Activated naive CD8-positive, alpha-beta T cell treated with anti-CD3 and anti-CD28 coated beads, Interleukin-2, amount 50 U/mL, for 24 hours (primary cell): ENCODE measurements around the gene EIF6.
"Not testable (repeated sequence)": the region's sequence is repeated elsewhere in the genome, so short reads cannot be mapped to it uniquely, and the experiment has no call there.

Source experiments
- ATAC-seq: fragments of 150-1000 bp; cut with Tn5 transposase; one replicate; pipeline ENCODE4 v1.10.0; 2021
- DNase-seq: peaks from one replicate; pipeline ENCODE4 v3.0.0; 2021
- H3K27ac Mint-ChIP-seq: one replicate; pipeline ENCODE4 v1.8.0; 2021; ENCODE audit warnings: mild to moderate bottlenecking, mixed read lengths
- H3K27me3 Mint-ChIP-seq: one replicate; pipeline ENCODE4 v1.8.0; 2021; ENCODE audit warnings: mixed read lengths
- H3K36me3 Mint-ChIP-seq: one replicate; pipeline ENCODE4 v1.8.0; 2021; ENCODE audit warnings: low read depth, mixed read lengths
- H3K4me1 Mint-ChIP-seq: one replicate; pipeline ENCODE4 v1.8.0; 2021; ENCODE audit warnings: mixed read lengths
- H3K4me3 Mint-ChIP-seq: one replicate; pipeline ENCODE4 v1.8.0; 2021; ENCODE audit warnings: mild to moderate bottlenecking, moderate library complexity, mixed read lengths
- H3K9me3 Mint-ChIP-seq: one replicate; pipeline ENCODE4 v1.8.0; 2021; ENCODE audit warnings: mixed read lengths

The EIF6 gene

GRCh38 chr20:35318502-35319157 is 34.1 kb upstream of the EIF6 start:
- no peak for DNase-seq
- Mint-ChIP-seq H3K27me3 (no peaks in the 10 kb centered on the region), H3K4me3 (no peak overlapping the region), H3K4me1 (peaks cover 37% of the 10 kb centered on the region), H3K27ac (peak overlapping the region; percentile 43), H3K9me3 (no peaks in the 10 kb centered on the region), H3K36me3 (peaks cover 7% of the 10 kb centered on the region)
- ATAC-seq = peak; percentile 52

GRCh38 chr20:35317416-35318210 is 33.0 kb upstream of the EIF6 start:
- H3K4me3 Mint-ChIP-seq = no peak overlapping the region
- DNase-seq (no peak), ATAC-seq (no peak)
- no peak overlapping the region for H3K27ac Mint-ChIP-seq
- H3K27me3 Mint-ChIP-seq = no peaks in the 10 kb centered on the region
- peaks cover 32% of the 10 kb centered on the region for H3K4me1 Mint-ChIP-seq
- H3K36me3 Mint-ChIP-seq = peaks cover 9% of the 10 kb centered on the region
- no peaks in the 10 kb centered on the region for H3K9me3 Mint-ChIP-seq

- H3K36me3 Mint-ChIP-seq = peaks cover 13% of the 10 kb centered on the region
- ATAC-seq = no peak
- H3K27me3 Mint-ChIP-seq = no peaks in the 10 kb centered on the region
Measured at GRCh38 chr20:35316086-35316485, 31.5 kb upstream of the EIF6 start.

GRCh38 chr20:35315632-35316020 is 31.1 kb upstream of the EIF6 start:
- H3K27ac Mint-ChIP-seq, H3K9me3 Mint-ChIP-seq, ATAC-seq, DNase-seq, H3K27me3 Mint-ChIP-seq, H3K4me3 Mint-ChIP-seq: not testable (repeated sequence)
- Mint-ChIP-seq H3K36me3 (peaks cover 11% of the 10 kb centered on the region), H3K4me1 (peaks cover 49% of the 10 kb centered on the region)

More at GRCh38 chr20:35316086-35316485, 31.5 kb upstream of the EIF6 start:
- peaks cover 46% of the 10 kb centered on the region for H3K4me1 Mint-ChIP-seq
- H3K4me3 Mint-ChIP-seq = no peak overlapping the region
- DNase-seq = no peak
- no peak overlapping the region for H3K27ac Mint-ChIP-seq
- H3K9me3 Mint-ChIP-seq = no peaks in the 10 kb centered on the region

- no peak for DNase-seq
- no peaks in the 10 kb centered on the region for H3K27me3 Mint-ChIP-seq
- no peak for ATAC-seq
- H3K36me3 Mint-ChIP-seq = peaks cover 12% of the 10 kb centered on the region
- H3K4me1 Mint-ChIP-seq = peaks cover 49% of the 10 kb centered on the region
- no peak overlapping the region for H3K4me3 Mint-ChIP-seq
- H3K27ac Mint-ChIP-seq = peak overlapping the region; percentile 44
- H3K9me3 Mint-ChIP-seq = no peaks in the 10 kb centered on the region
Measured at GRCh38 chr20:35314816-35315631, 30.5 kb upstream of the EIF6 start.

GRCh38 chr20:35312318-35312717 is 27.7 kb upstream of the EIF6 start:
- Mint-ChIP-seq H3K27me3 (no peaks in the 10 kb centered on the region), H3K27ac (peak overlapping the region; percentile 50), H3K36me3 (peaks cover 15% of the 10 kb centered on the region), H3K9me3 (no peaks in the 10 kb centered on the region), H3K4me1 (peaks cover 44% of the 10 kb centered on the region), H3K4me3 (no peak overlapping the region)
- no peak for DNase-seq
- peak; percentile 84 for ATAC-seq

- DNase-seq (no peak), ATAC-seq (no peak)
- no peaks in the 10 kb centered on the region for H3K27me3 Mint-ChIP-seq
- H3K27ac Mint-ChIP-seq = peak overlapping the region; percentile 50
- no peak overlapping the region for H3K4me3 Mint-ChIP-seq
- H3K4me1 Mint-ChIP-seq = peaks cover 48% of the 10 kb centered on the region
- no peaks in the 10 kb centered on the region for H3K9me3 Mint-ChIP-seq
- peaks cover 15% of the 10 kb centered on the region for H3K36me3 Mint-ChIP-seq
Measured at GRCh38 chr20:35311822-35312221, 27.2 kb upstream of the EIF6 start.

GRCh38 chr20:35311409-35311808 is 26.8 kb upstream of the EIF6 start:
- ATAC-seq (peak; percentile 65), DNase-seq (peak; percentile 77)
- no peaks in the 10 kb centered on the region for H3K9me3 Mint-ChIP-seq
- H3K27ac Mint-ChIP-seq = peak overlapping the region; percentile 50
- no peaks in the 10 kb centered on the region for H3K27me3 Mint-ChIP-seq
- no peak overlapping the region for H3K4me3 Mint-ChIP-seq
- H3K4me1 Mint-ChIP-seq = peaks cover 52% of the 10 kb centered on the region
- peaks cover 15% of the 10 kb centered on the region for H3K36me3 Mint-ChIP-seq

GRCh38 chr20:35307666-35308653 is 23.4 kb upstream of the EIF6 start:
- no peak overlapping the region for H3K27ac Mint-ChIP-seq
- no peak overlapping the region for H3K4me3 Mint-ChIP-seq
- ATAC-seq = no peak
- no peaks in the 10 kb centered on the region for H3K9me3 Mint-ChIP-seq
- H3K4me1 Mint-ChIP-seq = peaks cover 71% of the 10 kb centered on the region
- peaks cover 14% of the 10 kb centered on the region for H3K36me3 Mint-ChIP-seq
- H3K27me3 Mint-ChIP-seq = no peaks in the 10 kb centered on the region
- DNase-seq = no peak

GRCh38 chr20:35306931-35307517 is 22.5 kb upstream of the EIF6 start:
- H3K36me3 Mint-ChIP-seq = peaks cover 8% of the 10 kb centered on the region
- peak overlapping the region; percentile 93 for H3K27ac Mint-ChIP-seq
- ATAC-seq (no peak), DNase-seq (no peak)
- no peak overlapping the region for H3K4me3 Mint-ChIP-seq
- peaks cover 70% of the 10 kb centered on the region for H3K4me1 Mint-ChIP-seq
- H3K9me3 Mint-ChIP-seq = no peaks in the 10 kb centered on the region
- H3K27me3 Mint-ChIP-seq = no peaks in the 10 kb centered on the region

GRCh38 chr20:35305682-35306556 is 21.3 kb upstream of the EIF6 start:
- peaks cover 60% of the 10 kb centered on the region for H3K4me1 Mint-ChIP-seq
- H3K9me3 Mint-ChIP-seq = no peaks in the 10 kb centered on the region
- H3K36me3 Mint-ChIP-seq = peaks cover 8% of the 10 kb centered on the region
- DNase-seq = peak; percentile 80
- peak overlapping the region; percentile 93 for H3K27ac Mint-ChIP-seq
- H3K4me3 Mint-ChIP-seq = peak overlapping the region; percentile 68
- peak; percentile 99 for ATAC-seq
- H3K27me3 Mint-ChIP-seq = no peaks in the 10 kb centered on the region

GRCh38 chr20:35304956-35305355 is 20.4 kb upstream of the EIF6 start:
- H3K36me3 Mint-ChIP-seq = peaks cover 6% of the 10 kb centered on the region
- peak overlapping the region; percentile 64 for H3K4me3 Mint-ChIP-seq
- DNase-seq (no peak), ATAC-seq (no peak)
- no peaks in the 10 kb centered on the region for H3K9me3 Mint-ChIP-seq
- no peaks in the 10 kb centered on the region for H3K27me3 Mint-ChIP-seq
- H3K4me1 Mint-ChIP-seq = peaks cover 57% of the 10 kb centered on the region
- peak overlapping the region; percentile 93 for H3K27ac Mint-ChIP-seq
